NCI-H1048 (cell line): ENCODE measurements around the gene STXBP4.

ENCODE experiments used
- DNase-seq: peaks from one replicate; lab custom pipeline; 2025; lab: John Stamatoyannopoulos, UW

The STXBP4 gene

GRCh38 chr17:55174133-55174532, 205.6 kb downstream of the STXBP4 start:
- no peak for DNase-seq

GRCh38 chr17:55175788-55176427, 207.3 kb downstream of the STXBP4 start:
- no peak for DNase-seq

GRCh38 chr17:55177159-55177854, 208.7 kb downstream of the STXBP4 start:
- DNase-seq, result no peak

- DNase-seq, result no peak
These were observed 209.3 kb downstream of the STXBP4 start for GRCh38 chr17:55177855-55178217.

- DNase-seq, result no peak
These were observed 218.6 kb downstream of the STXBP4 start for GRCh38 chr17:55186937-55187770.

- no peak for DNase-seq
These were observed 222.2 kb downstream of the STXBP4 start for GRCh38 chr17:55190748-55191147.

GRCh38 chr17:55198690-55199370, 230.3 kb downstream of the STXBP4 start:
- DNase-seq, result no peak

- no peak for DNase-seq
These were observed 232.3 kb downstream of the STXBP4 start for GRCh38 chr17:55200904-55201303.

- DNase-seq, result no peak
These were observed 232.9 kb downstream of the STXBP4 start for GRCh38 chr17:55201308-55201932.

GRCh38 chr17:55202896-55203295, 234.3 kb downstream of the STXBP4 start:
- DNase-seq, result no peak

GRCh38 chr17:55208078-55208812, 239.7 kb downstream of the STXBP4 start:
- DNase-seq, result no peak

- DNase-seq, result no peak
These were observed 241.7 kb downstream of the STXBP4 start for GRCh38 chr17:55210292-55210691.

GRCh38 chr17:55212880-55213279, 244.3 kb downstream of the STXBP4 start:
- DNase-seq, result no peak

GRCh38 chr17:55215711-55216110, 247.1 kb downstream of the STXBP4 start:
- DNase-seq, result no peak

GRCh38 chr17:55216888-55217287, 248.3 kb downstream of the STXBP4 start:
- no peak for DNase-seq

GRCh38 chr17:55219459-55219858, 250.9 kb downstream of the STXBP4 start:
- DNase-seq, result no peak

- no peak for DNase-seq
These were observed 251.4 kb downstream of the STXBP4 start for GRCh38 chr17:55219934-55220333.
